Body of pancreas (tissue), 4 donors: ENCODE results near the gene UBAC1. TPM values are rescaled to one million over a fixed set of nuclear protein-coding genes. Genes with fewer than 3 reads are reported as not detected.

Source experiments
- ATAC-seq: fragments of 150-250 bp; one replicate; pipeline ENCODE4 v1.9.1; 2016
- DNase-seq, 4 donors: peaks; one replicate each; pipeline ENCODE4 v3.0.0-alpha.2; 2019
- H3K27ac ChIP-seq, 4 donors: fragments of 200-600 bp; sonication (generic); 1 replicate in 3 of 4; 2 replicates in 1 of 4; pipeline versions ENCODE4 v1.5.1 to v1.6.1; 2016 to 2019; ENCODE audit warnings: mild to moderate bottlenecking in 1 of 4, mixed read lengths in 1 of 4, moderate library complexity in 1 of 4
- H3K27me3 ChIP-seq, 2 donors: fragments of 200-600 bp; sonication (generic); one replicate each; pipeline ENCODE4 v1.6.0; 2016; ENCODE audit warnings: mild to moderate bottlenecking in 1 of 2
- H3K36me3 ChIP-seq, 2 donors: fragments of 200-600 bp; sonication (generic); replicated peaks in 1 of 2; 2 replicates each; pipeline ENCODE4 v1.5.1; 2016; ENCODE audit warnings: low read depth in 2 of 2; ENCODE audit not compliant: insufficient read depth in 1 of 2
- H3K4me1 ChIP-seq: fragments of 200-600 bp; sonication (generic); one replicate; pipeline ENCODE4 v1.6.0; 2016
- H3K4me3 ChIP-seq, 2 donors: fragments of 200-600 bp; sonication (generic); 1 replicate in 1 of 2; 2 replicates in 1 of 2; pipeline ENCODE4 v1.5.1; 2016 to 2019
- H3K9me3 ChIP-seq, 3 donors: fragments of 200-600 bp; sonication (generic); 1 replicate in 2 of 3; 2 replicates in 1 of 3; pipeline ENCODE4 v1.5.1; 2016
- CTCF ChIP-seq, 7 experiments: fragments of 450-650 bp in 4 of 7; fragments of 200-600 bp in 3 of 7; sonication (generic) in 3 of 7; IDR thresholded peaks; one replicate each; pipeline ENCODE4 v1.5.1; 2016 to 2019; ENCODE audit warnings: antibody characterized with exemption in 7 of 7
- POLR2A ChIP-seq, 3 donors: fragments of 450-650 bp; IDR thresholded peaks; one replicate each; pipeline ENCODE4 v1.6.1; 2016; ENCODE audit warnings: antibody characterized with exemption in 3 of 3, mild to moderate bottlenecking in 2 of 3
- WGBS, 2 donors: methylation state at CpG; one replicate each; pipeline ENCODE4 v1.1.5; 2017; 5-methylcytosine and 5-hydroxymethylcytosine counted together
- intact Hi-C: fragments of 100-400 bp; cut with DNase I; formaldehyde crosslinking; loops from one replicate; pipeline ENCODE4 v1.15.1; 2023
- total RNA-seq, 2 donors: library from RNA; depleted of rRNA; stranded (reverse); fragments of >200 nt; gene quantifications; one replicate each; pipeline ENCODE4 v1.1.0, GENCODE V29; 2016

UBAC1 gene
- 10 to 100 TPM; 17.4 to 25.4 TPM for total RNA-seq

GRCh38 chr9:135961277-135961715 is at the start of gene UBAC1:
TSS of gene UBAC1 (minus strand) at chr9:135961373. CDS start at chr9:135961162, 211 bp downstream.
- Histone ChIP-seq H3K9me3 (no peaks in the 10 kb centered on the region), H3K4me3 (peak within 1 kb of the TSS; percentile 84 to 94), H3K4me1 (peaks cover 30% of the 10 kb centered on the region), H3K36me3 (no peaks in the 10 kb centered on the region), H3K27ac (peak within 1 kb of the TSS; percentile 20 to 89 (median 83)), H3K27me3 (no peaks in the 10 kb centered on the region)
- WGBS, 2 donors = 0% methylated on average over 8 to 53 of the region's 53 CpGs
- intact Hi-C loops = no loop called here
- peak; percentile 97 for ATAC-seq
- TF ChIP-seq POLR2A (IDR thresholded peaks at IDR 0.05) (no peak), CTCF (IDR thresholded peaks at IDR 0.05) (peak; percentile 31 to 92 (median 53))
- peak; percentile 95 to 97 (median 95) for DNase-seq

- DNase-seq (no peak), ATAC-seq (no peak)
- H3K4me3 ChIP-seq = no peak overlapping the region
- no peaks in the 10 kb centered on the region for H3K27me3 ChIP-seq
- TF ChIP-seq CTCF (IDR thresholded peaks at IDR 0.05) (no peak), POLR2A (IDR thresholded peaks at IDR 0.05) (no peak)
- peak overlapping the region in 2 of 4 donors; percentile 24 to 50 for H3K27ac ChIP-seq
- H3K9me3 ChIP-seq = no peaks in the 10 kb centered on the region
- H3K36me3 ChIP-seq = peaks cover 0 to under 1% of the 10 kb centered on the region in 2 donors
- WGBS, 2 donors = 81 to 91% methylated on average over 27 of the region's 28 CpGs
- no peaks in the 10 kb centered on the region for H3K4me1 ChIP-seq
- intact Hi-C loops = no loop called here
Measured at GRCh38 chr9:136010615-136011361, 49.6 kb upstream of the UBAC1 start.

GRCh38 chr9:136010176-136010575 is 49.0 kb upstream of the UBAC1 start:
- H3K27ac ChIP-seq = peak overlapping the region in 2 of 4 donors; percentile 24 to 50
- H3K27me3 ChIP-seq = no peaks in the 10 kb centered on the region
- H3K9me3 ChIP-seq = no peaks in the 10 kb centered on the region
- no peak for DNase-seq
- 88 to 90% methylated on average over 13 to 17 of the region's 17 CpGs for WGBS, 2 donors
- H3K36me3 ChIP-seq = no peaks in the 10 kb centered on the region
- no peak for TF ChIP-seq POLR2A (IDR thresholded peaks at IDR 0.05)
- no peak for TF ChIP-seq CTCF (IDR thresholded peaks at IDR 0.05)
- H3K4me3 ChIP-seq = no peak overlapping the region
- no peak for ATAC-seq
- H3K4me1 ChIP-seq = no peaks in the 10 kb centered on the region
- intact Hi-C loops = no loop called here

- no peaks in the 10 kb centered on the region for H3K27me3 ChIP-seq
- DNase-seq (no peak), ATAC-seq (no peak)
- no peak overlapping the region for H3K27ac ChIP-seq
- H3K36me3 ChIP-seq = no peaks in the 10 kb centered on the region
- no peaks in the 10 kb centered on the region for H3K9me3 ChIP-seq
- no peak overlapping the region for H3K4me3 ChIP-seq
- no peaks in the 10 kb centered on the region for H3K4me1 ChIP-seq
- no peak for TF ChIP-seq CTCF (IDR thresholded peaks at IDR 0.05)
- TF ChIP-seq POLR2A (IDR thresholded peaks at IDR 0.05) = no peak
- 87 to 95% methylated on average over 6 to 13 of the region's 16 CpGs for WGBS, 2 donors
- intact Hi-C loops = no loop called here
Measured at GRCh38 chr9:136009516-136009915, 48.3 kb upstream of the UBAC1 start.

- Histone ChIP-seq H3K36me3 (no peaks in the 10 kb centered on the region), H3K9me3 (no peaks in the 10 kb centered on the region), H3K4me1 (peaks cover 2% of the 10 kb centered on the region), H3K27ac (peak overlapping the region in 1 of 4 donors; percentile 12), H3K27me3 (no peaks in the 10 kb centered on the region), H3K4me3 (no peak overlapping the region)
- WGBS, 2 donors = 87 to 89% methylated on average over 11 to 20 of the region's 21 CpGs
- no peak for DNase-seq
- intact Hi-C loops = no loop called here
- no peak for ATAC-seq
- TF ChIP-seq CTCF (IDR thresholded peaks at IDR 0.05) (no peak), POLR2A (IDR thresholded peaks at IDR 0.05) (no peak)
Measured at GRCh38 chr9:136008693-136008997, 47.5 kb upstream of the UBAC1 start.
